ENCODE measurements around the gene CEP85L.

CEP85L gene

DNA sequence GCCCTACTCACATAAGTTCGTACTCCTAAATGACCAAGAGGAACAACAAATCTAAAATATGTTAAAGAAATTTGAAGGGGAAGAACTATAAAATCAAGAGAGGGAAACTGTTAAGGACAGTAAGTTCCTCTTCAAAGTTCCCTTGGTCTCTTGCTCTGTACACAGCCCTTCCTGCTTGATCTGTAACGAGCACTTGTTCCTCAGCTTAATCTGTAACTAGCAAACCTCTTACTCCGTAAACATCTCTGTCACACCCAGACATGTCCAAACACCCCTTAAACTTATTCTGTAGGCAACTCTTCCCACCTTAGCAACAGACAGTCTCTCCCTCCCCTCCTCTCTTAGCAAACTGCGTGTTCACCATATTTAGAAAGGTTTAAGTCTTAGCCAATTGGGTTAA lies 73.4 kb downstream of the CEP85L start:
- H3K9me3 ChIP-seq (ENCODE audit: control insufficient read depth, low read length), result peaks cover 59% of the 10 kb centered on the region

DNA sequence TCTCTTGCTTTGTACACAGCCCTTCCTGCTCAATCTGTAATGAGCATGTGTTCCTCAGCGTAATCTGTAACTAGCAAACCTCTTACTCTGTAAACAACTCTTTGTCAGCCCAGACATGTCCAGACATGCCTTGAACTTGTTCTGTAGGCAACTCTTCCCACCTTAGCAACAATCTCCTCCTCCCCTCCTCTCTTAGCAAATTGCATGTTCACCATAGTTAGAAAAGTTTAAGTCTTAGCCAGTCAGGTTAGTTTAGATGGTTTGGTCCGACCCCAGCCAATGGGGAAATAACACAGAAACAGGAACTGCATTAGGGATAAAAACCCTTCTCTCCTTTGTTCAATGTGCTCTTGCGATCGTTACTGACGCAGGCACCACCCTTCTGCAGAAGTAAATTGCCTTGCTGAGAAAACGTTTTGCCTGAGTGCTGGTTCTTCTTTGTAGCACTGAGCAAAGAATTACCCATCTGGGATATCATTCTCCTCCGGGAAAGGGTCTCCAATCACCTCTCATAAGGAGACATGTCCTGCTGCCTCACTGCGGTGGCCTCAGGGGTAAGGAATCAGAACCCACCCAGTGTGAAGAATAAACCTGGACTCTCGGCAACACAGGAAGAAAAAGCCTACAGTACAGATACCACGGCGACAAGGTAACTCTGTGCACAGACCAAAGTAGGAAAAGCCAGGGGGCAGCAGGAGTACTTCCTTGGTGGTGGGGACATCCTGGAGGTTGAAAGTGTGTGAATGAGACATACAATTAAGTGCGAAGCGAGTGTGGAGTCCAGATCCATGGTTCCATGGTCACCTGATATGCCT lies 77.1 kb downstream of the CEP85L start:
- Histone ChIP-seq H3K36me3 (ENCODE audit: control insufficient read depth, insufficient read depth, low read length) (peaks cover 25% of the 10 kb centered on the region), H3K27ac (ENCODE audit: low read depth, low read length, severe bottlenecking) (peak overlapping the region; percentile 81), H3K9me3 (ENCODE audit: control insufficient read depth, low read length) (peaks cover 52% of the 10 kb centered on the region), H3K4me3 (ENCODE audit: extremely low read depth, insufficient read depth, low read length, poor library complexity, severe bottlenecking) (no peak overlapping the region), H3K4me1 (ENCODE audit: control insufficient read depth, insufficient read depth, low read length, poor library complexity, severe bottlenecking) (no peaks in the 10 kb centered on the region)
- 96 to 97% methylated on average over 12 to 13 of the region's 13 CpGs for WGBS, 2 experiments (ENCODE audit: insufficient coverage in 2 of 2)

More for the DNA sequence above, 73.4 kb downstream of the CEP85L start:
- Histone ChIP-seq H3K27ac (ENCODE audit: low read depth, low read length, severe bottlenecking) (no peak overlapping the region), H3K4me3 (ENCODE audit: extremely low read depth, insufficient read depth, low read length, poor library complexity, severe bottlenecking) (no peak overlapping the region), H3K4me1 (ENCODE audit: control insufficient read depth, insufficient read depth, low read length, poor library complexity, severe bottlenecking) (peaks cover 9% of the 10 kb centered on the region), H3K36me3 (ENCODE audit: control insufficient read depth, insufficient read depth, low read length) (peaks cover 34% of the 10 kb centered on the region)
- 67 to 75% methylated on average over 2 of the region's 4 CpGs for WGBS, 2 experiments (ENCODE audit: insufficient coverage in 2 of 2)

DNA sequence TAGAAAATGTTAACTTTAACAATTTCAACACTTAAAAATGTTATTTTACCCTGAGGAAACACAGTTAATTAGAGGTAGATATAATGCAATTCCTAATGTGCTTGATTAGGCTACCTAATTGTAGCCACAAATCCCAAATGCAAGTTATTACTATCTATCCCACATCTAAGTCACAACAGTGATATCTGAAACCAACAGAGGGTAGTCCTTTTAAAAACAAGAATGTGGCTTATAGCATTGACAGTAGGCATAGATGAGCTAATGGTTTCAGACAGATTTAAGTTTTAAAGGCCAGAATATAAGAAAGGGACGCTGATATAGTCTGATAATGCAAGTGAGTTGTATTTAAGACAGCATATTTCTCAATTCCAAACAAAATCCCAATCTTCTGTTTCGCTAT lies 80.3 kb downstream of the CEP85L start:
- no peak overlapping the region for H3K27ac ChIP-seq (ENCODE audit: low read depth, low read length, severe bottlenecking)
- no CpG with 5 or more reads among the region's 2 CpGs for WGBS, 2 experiments (ENCODE audit: insufficient coverage in 2 of 2)

DNA sequence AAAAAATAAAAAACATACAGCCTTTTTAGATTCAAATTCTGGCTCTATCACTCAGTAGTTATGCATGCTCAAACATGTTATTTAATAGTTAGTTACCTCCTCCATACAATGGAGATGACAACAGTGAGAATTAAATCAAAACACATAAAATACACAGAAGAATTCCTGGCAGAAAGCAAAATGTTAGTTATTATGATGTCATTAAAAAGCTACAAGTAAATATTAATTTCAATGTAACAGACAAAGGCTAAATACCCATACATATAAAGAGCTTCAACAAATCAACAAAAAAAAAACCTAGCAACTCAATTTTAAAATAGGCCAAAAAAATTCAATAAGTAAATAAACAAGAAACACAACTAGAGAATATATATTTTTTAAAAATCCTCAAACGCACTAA lies 81.9 kb downstream of the CEP85L start:
- no CpG with 5 or more reads among the region's 1 CpG for WGBS, 2 experiments (ENCODE audit: insufficient coverage in 2 of 2)
- peaks cover 8% of the 10 kb centered on the region for H3K9me3 ChIP-seq (ENCODE audit: control insufficient read depth, low read length)
- no peak overlapping the region for H3K27ac ChIP-seq (ENCODE audit: low read depth, low read length, severe bottlenecking)
- H3K36me3 ChIP-seq (ENCODE audit: control insufficient read depth, insufficient read depth, low read length), result peaks cover 14% of the 10 kb centered on the region
- no peaks in the 10 kb centered on the region for H3K4me1 ChIP-seq (ENCODE audit: control insufficient read depth, insufficient read depth, low read length, poor library complexity, severe bottlenecking)
- no peak overlapping the region for H3K4me3 ChIP-seq (ENCODE audit: extremely low read depth, insufficient read depth, low read length, poor library complexity, severe bottlenecking)

More for the DNA sequence above, 80.3 kb downstream of the CEP85L start:
- Histone ChIP-seq H3K4me3 (ENCODE audit: extremely low read depth, insufficient read depth, low read length, poor library complexity, severe bottlenecking) (no peak overlapping the region), H3K9me3 (ENCODE audit: control insufficient read depth, low read length) (peaks cover 24% of the 10 kb centered on the region), H3K4me1 (ENCODE audit: control insufficient read depth, insufficient read depth, low read length, poor library complexity, severe bottlenecking) (no peaks in the 10 kb centered on the region), H3K36me3 (ENCODE audit: control insufficient read depth, insufficient read depth, low read length) (peaks cover 23% of the 10 kb centered on the region)

DNA sequence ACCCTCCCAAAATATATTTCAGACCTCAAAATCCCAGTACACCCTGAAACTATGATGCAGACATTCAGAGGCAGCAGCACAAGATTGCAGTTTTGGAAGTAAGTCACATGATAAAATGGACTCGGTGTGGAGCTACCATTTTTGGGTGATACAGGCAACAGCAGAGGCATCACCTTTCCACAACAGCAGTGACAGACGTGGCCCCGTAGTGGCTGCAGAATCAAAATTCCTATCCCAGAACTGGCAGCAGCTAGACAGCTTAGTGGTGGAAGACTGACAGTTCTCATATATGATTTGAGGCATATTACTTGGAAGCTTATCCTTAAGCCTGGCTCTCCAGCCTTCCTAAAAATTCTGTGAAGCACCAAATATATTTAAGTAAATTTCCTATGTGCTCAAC lies 83.4 kb downstream of the CEP85L start:
- Histone ChIP-seq H3K36me3 (ENCODE audit: control insufficient read depth, insufficient read depth, low read length) (peaks cover 6% of the 10 kb centered on the region), H3K27ac (ENCODE audit: low read depth, low read length, severe bottlenecking) (no peak overlapping the region), H3K4me3 (ENCODE audit: extremely low read depth, insufficient read depth, low read length, poor library complexity, severe bottlenecking) (no peak overlapping the region), H3K4me1 (ENCODE audit: control insufficient read depth, insufficient read depth, low read length, poor library complexity, severe bottlenecking) (no peaks in the 10 kb centered on the region), H3K9me3 (ENCODE audit: control insufficient read depth, low read length) (no peaks in the 10 kb centered on the region)
- WGBS, 2 experiments (ENCODE audit: insufficient coverage in 2 of 2), result 88 to 100% methylated on average over 1 of the region's 3 CpGs

DNA sequence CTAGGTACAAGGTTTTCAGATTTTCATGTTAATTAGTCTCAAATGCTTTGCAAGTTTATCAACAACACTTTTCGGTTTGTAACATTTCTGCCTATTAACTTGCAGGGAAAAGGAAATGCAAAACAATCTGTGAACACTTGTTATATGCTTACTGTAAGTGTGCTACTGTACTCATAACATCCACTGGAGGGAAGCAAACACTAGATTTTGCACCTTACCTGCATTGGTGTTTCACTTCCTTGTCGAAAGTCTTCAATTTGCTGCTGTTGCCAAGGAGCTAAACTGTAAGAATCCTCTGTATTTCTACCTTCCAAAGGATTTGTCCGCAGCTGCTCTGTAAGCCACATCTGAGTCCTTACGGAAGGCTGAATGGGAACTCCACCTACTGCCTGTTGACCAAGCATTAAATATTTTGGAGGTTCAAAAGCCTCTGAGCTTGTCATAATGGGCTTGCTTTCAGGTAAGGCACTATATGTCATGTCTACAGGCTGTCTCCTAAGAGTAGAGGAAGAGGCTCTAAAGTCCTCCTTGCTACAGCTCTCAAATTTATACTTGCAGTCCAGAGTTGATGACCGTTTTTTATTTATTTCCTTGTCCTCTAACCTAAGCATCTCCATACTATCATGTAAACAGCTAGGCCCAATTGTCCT lies 86.0 kb downstream of the CEP85L start:
- H3K9me3 ChIP-seq (ENCODE audit: control insufficient read depth, low read length), result no peaks in the 10 kb centered on the region
- H3K4me3 ChIP-seq (ENCODE audit: extremely low read depth, insufficient read depth, low read length, poor library complexity, severe bottlenecking), result no peak overlapping the region
- no peak overlapping the region for H3K27ac ChIP-seq (ENCODE audit: low read depth, low read length, severe bottlenecking)
- 76 to 90% methylated on average over 2 to 4 of the region's 5 CpGs for WGBS, 2 experiments (ENCODE audit: insufficient coverage in 2 of 2)
- H3K4me1 ChIP-seq (ENCODE audit: control insufficient read depth, insufficient read depth, low read length, poor library complexity, severe bottlenecking), result no peaks in the 10 kb centered on the region
- peaks cover 6% of the 10 kb centered on the region for H3K36me3 ChIP-seq (ENCODE audit: control insufficient read depth, insufficient read depth, low read length)

DNA sequence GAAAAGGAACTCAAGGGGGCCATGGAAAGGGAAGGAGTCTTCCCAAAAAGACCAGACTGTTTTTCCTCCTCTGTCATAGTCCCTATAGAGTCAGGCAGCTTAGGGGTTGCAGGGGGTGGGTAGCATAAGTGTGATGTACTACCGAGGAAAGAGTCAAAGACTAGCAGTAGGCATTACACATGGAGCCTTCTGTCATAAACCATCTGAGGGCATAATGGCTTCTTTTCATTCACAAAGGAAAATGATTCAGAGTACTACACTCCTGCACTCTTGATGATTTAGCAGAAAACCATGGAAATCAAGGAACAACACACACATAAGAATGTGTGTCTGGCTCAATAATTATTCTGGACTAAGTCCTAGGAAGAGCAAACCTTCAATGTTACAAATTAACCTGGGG lies 88.4 kb downstream of the CEP85L start:
- Histone ChIP-seq H3K27ac (ENCODE audit: low read depth, low read length, severe bottlenecking) (no peak overlapping the region), H3K4me3 (ENCODE audit: extremely low read depth, insufficient read depth, low read length, poor library complexity, severe bottlenecking) (no peak overlapping the region), H3K9me3 (ENCODE audit: control insufficient read depth, low read length) (no peaks in the 10 kb centered on the region), H3K36me3 (ENCODE audit: control insufficient read depth, insufficient read depth, low read length) (peaks cover 6% of the 10 kb centered on the region), H3K4me1 (ENCODE audit: control insufficient read depth, insufficient read depth, low read length, poor library complexity, severe bottlenecking) (no peaks in the 10 kb centered on the region)
- no CpG with 5 or more reads among the region's 1 CpG for WGBS, 2 experiments (ENCODE audit: insufficient coverage in 2 of 2)

DNA sequence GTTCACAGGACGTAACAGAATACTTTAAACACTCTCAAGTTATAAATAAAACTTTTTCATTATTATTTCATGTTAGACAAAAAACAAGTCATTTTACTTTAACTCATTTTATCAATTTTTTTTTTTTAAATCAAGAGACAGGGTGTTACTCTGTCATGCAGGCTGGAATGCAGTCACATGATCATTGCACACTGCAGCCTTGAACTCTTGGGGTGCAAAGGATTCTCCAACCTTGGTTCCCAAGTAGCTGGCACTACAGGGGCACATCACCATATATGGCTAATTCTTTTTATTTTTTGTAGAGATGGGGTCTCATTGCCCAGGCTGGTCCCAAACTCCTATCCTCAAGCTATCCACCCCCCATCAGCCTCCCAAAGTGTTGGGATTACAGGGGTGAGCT lies 89.1 kb downstream of the CEP85L start:
- H3K9me3 ChIP-seq (ENCODE audit: control insufficient read depth, low read length), result no peaks in the 10 kb centered on the region
- no CpG with 5 or more reads among the region's 1 CpG for whole genome bisulfite sequencing, 2 experiments (ENCODE audit: insufficient coverage in 2 of 2)
- H3K36me3 ChIP-seq (ENCODE audit: control insufficient read depth, insufficient read depth, low read length), result peaks cover 6% of the 10 kb centered on the region
- no peak overlapping the region for H3K27ac ChIP-seq (ENCODE audit: low read depth, low read length, severe bottlenecking)
- no peaks in the 10 kb centered on the region for H3K4me1 ChIP-seq (ENCODE audit: control insufficient read depth, insufficient read depth, low read length, poor library complexity, severe bottlenecking)
- H3K4me3 ChIP-seq (ENCODE audit: extremely low read depth, insufficient read depth, low read length, poor library complexity, severe bottlenecking), result no peak overlapping the region

DNA sequence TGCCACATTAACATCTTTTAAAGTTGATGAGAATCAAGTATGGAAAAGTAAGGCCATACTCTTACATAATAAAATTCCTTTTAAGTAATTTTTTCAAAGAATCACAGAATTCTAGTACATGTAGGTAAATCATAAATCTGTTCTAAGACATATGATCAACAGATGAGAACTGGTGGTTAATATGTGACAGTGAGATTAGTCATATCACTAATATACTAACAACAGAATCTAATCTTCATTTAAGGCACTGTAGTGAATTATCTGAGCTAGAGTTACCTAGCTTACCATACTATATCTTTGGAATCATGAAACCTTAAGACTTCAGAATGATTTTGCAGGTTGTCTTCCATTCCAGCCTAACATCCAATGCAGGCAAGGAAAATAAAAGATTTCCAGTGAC lies 91.7 kb downstream of the CEP85L start:
- H3K9me3 ChIP-seq (ENCODE audit: control insufficient read depth, low read length), result no peaks in the 10 kb centered on the region
- no peaks in the 10 kb centered on the region for H3K36me3 ChIP-seq (ENCODE audit: control insufficient read depth, insufficient read depth, low read length)
- H3K4me1 ChIP-seq (ENCODE audit: control insufficient read depth, insufficient read depth, low read length, poor library complexity, severe bottlenecking), result no peaks in the 10 kb centered on the region
- no peak overlapping the region for H3K27ac ChIP-seq (ENCODE audit: low read depth, low read length, severe bottlenecking)
- H3K4me3 ChIP-seq (ENCODE audit: extremely low read depth, insufficient read depth, low read length, poor library complexity, severe bottlenecking), result no peak overlapping the region

DNA sequence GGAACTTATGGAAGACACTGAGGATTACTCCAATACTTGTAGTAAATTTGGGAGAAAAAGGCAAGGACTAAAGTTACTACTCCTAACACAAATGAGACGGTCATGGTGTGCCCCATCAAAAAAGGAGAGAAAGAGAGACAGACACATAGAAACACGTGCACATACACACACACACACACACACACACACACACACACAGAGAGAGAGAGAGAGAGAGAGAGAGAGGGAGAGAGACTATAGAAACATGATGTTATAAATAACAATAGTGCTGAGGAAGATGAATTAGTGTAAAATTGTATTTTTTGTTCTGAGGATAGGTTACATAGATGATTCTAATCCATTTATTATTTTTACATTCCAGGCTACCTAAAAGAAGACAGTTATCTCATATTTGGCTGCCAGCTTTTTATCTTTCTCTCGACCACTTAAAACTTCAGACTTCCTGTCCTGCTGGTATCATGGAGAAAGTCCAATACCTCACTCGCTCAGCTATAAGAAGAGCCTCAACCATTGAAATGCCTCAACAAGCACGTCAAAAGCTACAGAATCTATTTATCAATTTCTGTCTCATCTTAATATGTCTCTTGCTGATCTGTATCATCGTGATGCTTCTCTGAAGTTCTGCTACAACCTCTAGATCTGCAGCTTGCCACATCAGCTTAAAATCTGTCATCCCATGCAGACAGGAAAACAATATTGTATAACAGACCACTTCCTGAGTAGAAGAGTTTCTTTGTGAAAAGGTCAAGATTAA lies 92.8 kb downstream of the CEP85L start:
- H3K36me3 ChIP-seq (ENCODE audit: control insufficient read depth, insufficient read depth, low read length), result no peaks in the 10 kb centered on the region
- H3K4me3 ChIP-seq (ENCODE audit: extremely low read depth, insufficient read depth, low read length, poor library complexity, severe bottlenecking), result no peak overlapping the region
- no peak overlapping the region for H3K27ac ChIP-seq (ENCODE audit: low read depth, low read length, severe bottlenecking)
- WGBS, 2 experiments (ENCODE audit: insufficient coverage in 2 of 2), result 86 to 87% methylated on average over 1 to 3 of the region's 6 CpGs
- no peaks in the 10 kb centered on the region for H3K4me1 ChIP-seq (ENCODE audit: control insufficient read depth, insufficient read depth, low read length, poor library complexity, severe bottlenecking)
- no peaks in the 10 kb centered on the region for H3K9me3 ChIP-seq (ENCODE audit: control insufficient read depth, low read length)

All from mesodermal cell (in vitro differentiated cells).